ENCODE data around the gene TRIP11.

Gene TRIP11

GRCh38 chr14:92009604-92010003 is 30.3 kb downstream of the TRIP11 start:
- DNase-seq = no peak

- DNase-seq = no peak
These were observed 34.8 kb downstream of the TRIP11 start for GRCh38 chr14:92005019-92005418.

GRCh38 chr14:92004062-92004461 is 35.8 kb downstream of the TRIP11 start:
- DNase-seq = no peak

GRCh38 chr14:91998667-91999570 is 40.9 kb downstream of the TRIP11 start:
- DNase-seq = no peak

GRCh38 chr14:91997492-91997891 is 42.4 kb downstream of the TRIP11 start:
- no peak for DNase-seq

GRCh38 chr14:91996948-91997371 is 42.9 kb downstream of the TRIP11 start:
- DNase-seq = no peak

- DNase-seq = no peak
These were observed 52.7 kb downstream of the TRIP11 start for GRCh38 chr14:91987192-91987591.

- no peak for DNase-seq
These were observed 54.2 kb downstream of the TRIP11 start for GRCh38 chr14:91985521-91986255.

GRCh38 chr14:91985008-91985407 is 54.9 kb downstream of the TRIP11 start:
- DNase-seq = no peak

- DNase-seq = no peak
These were observed 56.3 kb downstream of the TRIP11 start for GRCh38 chr14:91983588-91983987.

- DNase-seq = no peak
These were observed 59.7 kb downstream of the TRIP11 start for GRCh38 chr14:91980157-91980556.

GRCh38 chr14:91977884-91978283 is 62.0 kb downstream of the TRIP11 start:
- no peak for DNase-seq

- no peak for DNase-seq
These were observed 64.1 kb downstream of the TRIP11 start for GRCh38 chr14:91975763-91976162.

GRCh38 chr14:91971188-91971778 is 68.6 kb downstream of the TRIP11 start:
- no peak for DNase-seq

- no peak for DNase-seq
These were observed 71.6 kb downstream of the TRIP11 start for GRCh38 chr14:91968280-91968679.

- no peak for DNase-seq
These were observed 75.1 kb downstream of the TRIP11 start for GRCh38 chr14:91964724-91965123.

- DNase-seq = no peak
These were observed 75.8 kb downstream of the TRIP11 start for GRCh38 chr14:91964011-91964410.

- no peak for DNase-seq
These were observed 76.4 kb downstream of the TRIP11 start for GRCh38 chr14:91963465-91963864.

GRCh38 chr14:91961297-91962220 is 78.3 kb downstream of the TRIP11 start:
- DNase-seq = no peak

GRCh38 chr14:91957876-91958313 is 82.0 kb downstream of the TRIP11 start:
- no peak for DNase-seq

- DNase-seq = no peak
These were observed 83.2 kb downstream of the TRIP11 start for GRCh38 chr14:91956616-91957015.

GRCh38 chr14:91955168-91955567 is 84.7 kb downstream of the TRIP11 start:
- DNase-seq = no peak

All from cerebellar nuclear complex (tissue), 1 donor.